Liver (tissue), 9 donors: ENCODE data around the gene RBM33. TPM values are rescaled to one million over a fixed set of nuclear protein-coding genes. Genes with fewer than 3 reads are reported as not detected.

Source experiments
- DNase-seq: peaks from one replicate; pipeline ENCODE4 v3.0.0-alpha.2; 2017; ENCODE audit warnings: low spot score
- H3K27ac ChIP-seq, 2 donors: one replicate each; pipeline ENCODE4 v1.7.0; 2013; ENCODE audit warnings: inconsistent platforms in 2 of 2, low read length in 2 of 2, control low read depth in 1 of 2, low read depth in 1 of 2, mild to moderate bottlenecking in 1 of 2
- H3K27me3 ChIP-seq, 4 donors: one replicate each; pipeline versions ENCODE4 v1.6.1 to v1.7.0; 2013; ENCODE audit warnings: low read length in 3 of 4, inconsistent platforms in 1 of 4, mild to moderate bottlenecking in 1 of 4, moderate library complexity in 1 of 4; ENCODE audit not compliant: control insufficient read depth in 4 of 4, insufficient read depth in 4 of 4
- H3K36me3 ChIP-seq, 4 donors: one replicate each; pipeline versions ENCODE4 v1.6.1 to v1.7.0; 2013; ENCODE audit warnings: low read length in 3 of 4, mild to moderate bottlenecking in 3 of 4, low read depth in 1 of 4, moderate library complexity in 1 of 4; ENCODE audit not compliant: control insufficient read depth in 4 of 4, insufficient read depth in 3 of 4
- H3K4me1 ChIP-seq, 4 donors: one replicate each; pipeline versions ENCODE4 v1.6.1 to v1.7.0; 2013; ENCODE audit warnings: low read length in 3 of 4, mild to moderate bottlenecking in 3 of 4, moderate library complexity in 1 of 4; ENCODE audit not compliant: control insufficient read depth in 4 of 4, insufficient read depth in 4 of 4
- H3K4me3 ChIP-seq, 3 donors: one replicate each; pipeline versions ENCODE4 v1.6.1 to v1.7.0; 2013; ENCODE audit warnings: low read length in 3 of 3, control low read depth in 1 of 3, low read depth in 1 of 3, mild to moderate bottlenecking in 1 of 3
- H3K9ac ChIP-seq, 2 donors: one replicate each; pipeline ENCODE4 v1.7.0; 2013; ENCODE audit warnings: low read length in 2 of 2, mild to moderate bottlenecking in 2 of 2, moderate library complexity in 2 of 2, control low read depth in 1 of 2, low read depth in 1 of 2
- H3K9me3 ChIP-seq, 4 donors: one replicate each; pipeline versions ENCODE4 v1.6.1 to v1.7.0; 2013; ENCODE audit warnings: low read length in 3 of 4; ENCODE audit not compliant: control insufficient read depth in 4 of 4
- ATF3 ChIP-seq: IDR thresholded peaks from 2 replicates; pipeline ENCODE4 v1.6.1; 2016; ENCODE audit warnings: antibody characterized with exemption
- EGR1 ChIP-seq, 2 donors: IDR thresholded peaks; 2 replicates each; pipeline ENCODE4 v1.6.1; 2016 to 2018; ENCODE audit warnings: antibody characterized with exemption in 2 of 2, low read depth in 2 of 2
- FOXA1 ChIP-seq: IDR thresholded peaks from 2 replicates; pipeline ENCODE4 v1.6.1; 2016; ENCODE audit warnings: antibody characterized with exemption
- FOXA2 ChIP-seq: IDR thresholded peaks from 2 replicates; pipeline ENCODE4 v1.6.1; 2016; ENCODE audit warnings: antibody characterized with exemption
- GABPA ChIP-seq, 2 donors: IDR thresholded peaks in 1 of 2; conservative IDR thresholded peaks in 1 of 2; 2 replicates each; pipeline ENCODE4 v1.6.1; 2016; ENCODE audit warnings: antibody characterized with exemption in 2 of 2, mild to moderate bottlenecking in 1 of 2, moderate library complexity in 1 of 2
- RXRA ChIP-seq, 2 donors: IDR thresholded peaks; 2 replicates each; pipeline ENCODE4 v1.6.1; 2017 to 2018; ENCODE audit warnings: antibody characterized with exemption in 2 of 2, mild to moderate bottlenecking in 1 of 2
- SP1 ChIP-seq: IDR thresholded peaks from 2 replicates; pipeline ENCODE4 v1.6.1; 2018; ENCODE audit warnings: antibody characterized with exemption, mild to moderate bottlenecking
- TAF1 ChIP-seq: conservative IDR thresholded peaks from 2 replicates; pipeline ENCODE4 v1.6.1; 2016; ENCODE audit warnings: antibody characterized with exemption, mild to moderate bottlenecking
- WGBS: extraction: QIAGEN DNeasy Blood & Tissue Kit; methylation state at CpG from one replicate; pipeline ENCODE4 v1.1.7; 2013; 5-methylcytosine and 5-hydroxymethylcytosine counted together
- polyA plus RNA-seq, 2 donors: library from polyadenylated mRNA; stranded (reverse) in 1 of 2; unstranded in 1 of 2; fragments of 200-250 nt in 1 of 2; fragments of >200 nt in 1 of 2; fragmentation: Nextera tagmentation in 1 of 2; extraction: Ambion mirVana in 1 of 2; gene quantifications; one replicate each; pipeline versions ENCODE4 v1.2.1 to v1.2.3, GENCODE V29; 2013 to 2015
- total RNA-seq, 2 donors: library from RNA; depleted of rRNA; stranded (reverse); fragments of >200 nt; gene quantifications; one replicate each; pipeline ENCODE4 v1.2.3, GENCODE V29; 2014
- TF ChIP-seq, protein P1 (sequence below): IDR thresholded peaks from 2 replicates; pipeline ENCODE4 v1.6.1; 2016; ENCODE audit warnings: antibody characterized with exemption
- TF ChIP-seq, protein P2 (sequence below): fragments of 150-350 bp; IDR thresholded peaks from 2 replicates; pipeline ENCODE4 v1.5.1; 2017; ENCODE audit warnings: improper control_type of control experiment, low read depth, low read length; ENCODE audit not compliant: missing input control
- TF ChIP-seq, protein P3 (sequence below): IDR thresholded peaks from 2 replicates; pipeline ENCODE4 v1.6.1; 2016; ENCODE audit warnings: antibody characterized with exemption
- TF ChIP-seq, protein P4 (sequence below): IDR thresholded peaks from 2 replicates; pipeline ENCODE4 v1.6.1; 2016; ENCODE audit warnings: antibody characterized with exemption, mild to moderate bottlenecking
- donor health status: healthy.
- donor health status: healthy.
- donor health status: healthy.
- donor health status: healthy.
- donor health status: healthy.

The RBM33 gene
- total and polyA plus RNA-seq, 4 donors = 7.8 to 48.9 (median 28.2) TPM

- Histone ChIP-seq H3K9me3 (peaks cover 0 to 2% (median 0%) of the 10 kb centered on the region in 4 donors), H3K4me3 (no peak overlapping the region), H3K27me3 (no peaks in the 10 kb centered on the region), H3K4me1 (peaks cover 0 to 7% (median under 1%) of the 10 kb centered on the region in 4 donors), H3K9ac (no peak overlapping the region), H3K36me3 (no peaks in the 10 kb centered on the region), H3K27ac (no peak overlapping the region)
- TF ChIP-seq, protein P1, sequence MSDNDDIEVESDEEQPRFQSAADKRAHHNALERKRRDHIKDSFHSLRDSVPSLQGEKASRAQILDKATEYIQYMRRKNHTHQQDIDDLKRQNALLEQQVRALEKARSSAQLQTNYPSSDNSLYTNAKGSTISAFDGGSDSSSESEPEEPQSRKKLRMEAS = no peak
- TF ChIP-seq SP1 (no peak), FOXA1 (no peak)
- DNase-seq = no peak
- WGBS = 92% methylated on average over 4 of the region's 4 CpGs
These were observed 18.9 kb upstream of the RBM33 start for GRCh38 chr7:155625557-155625956.

DNA sequence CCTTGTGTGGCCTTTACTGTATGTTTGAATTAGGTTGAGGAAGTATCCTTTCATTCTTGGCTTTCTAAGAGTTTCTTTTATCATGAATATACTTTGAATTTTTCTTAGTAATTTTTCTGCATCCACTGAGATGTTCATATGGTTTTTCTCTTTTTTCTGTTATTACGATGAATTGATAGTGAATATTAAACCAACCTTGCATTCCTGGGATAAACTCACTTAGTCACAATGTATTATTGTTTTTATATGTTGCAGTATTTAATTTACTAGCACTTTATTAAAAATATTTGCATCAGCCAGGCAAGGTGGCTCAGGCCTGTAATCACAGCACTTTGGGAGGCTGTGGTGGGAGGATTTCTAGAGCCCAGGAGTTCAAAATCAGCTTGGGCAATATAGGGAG lies 15.3 kb upstream of the RBM33 start:
- Histone ChIP-seq H3K9ac (no peak overlapping the region), H3K27ac (no peak overlapping the region), H3K27me3 (no peaks in the 10 kb centered on the region), H3K36me3 (no peaks in the 10 kb centered on the region), H3K9me3 (peaks cover 0 to 2% (median 0%) of the 10 kb centered on the region in 4 donors), H3K4me3 (no peak overlapping the region), H3K4me1 (no peaks in the 10 kb centered on the region)
- TF ChIP-seq, protein P2, sequence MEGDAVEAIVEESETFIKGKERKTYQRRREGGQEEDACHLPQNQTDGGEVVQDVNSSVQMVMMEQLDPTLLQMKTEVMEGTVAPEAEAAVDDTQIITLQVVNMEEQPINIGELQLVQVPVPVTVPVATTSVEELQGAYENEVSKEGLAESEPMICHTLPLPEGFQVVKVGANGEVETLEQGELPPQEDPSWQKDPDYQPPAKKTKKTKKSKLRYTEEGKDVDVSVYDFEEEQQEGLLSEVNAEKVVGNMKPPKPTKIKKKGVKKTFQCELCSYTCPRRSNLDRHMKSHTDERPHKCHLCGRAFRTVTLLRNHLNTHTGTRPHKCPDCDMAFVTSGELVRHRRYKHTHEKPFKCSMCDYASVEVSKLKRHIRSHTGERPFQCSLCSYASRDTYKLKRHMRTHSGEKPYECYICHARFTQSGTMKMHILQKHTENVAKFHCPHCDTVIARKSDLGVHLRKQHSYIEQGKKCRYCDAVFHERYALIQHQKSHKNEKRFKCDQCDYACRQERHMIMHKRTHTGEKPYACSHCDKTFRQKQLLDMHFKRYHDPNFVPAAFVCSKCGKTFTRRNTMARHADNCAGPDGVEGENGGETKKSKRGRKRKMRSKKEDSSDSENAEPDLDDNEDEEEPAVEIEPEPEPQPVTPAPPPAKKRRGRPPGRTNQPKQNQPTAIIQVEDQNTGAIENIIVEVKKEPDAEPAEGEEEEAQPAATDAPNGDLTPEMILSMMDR = no peak
- TF ChIP-seq, protein P3, sequence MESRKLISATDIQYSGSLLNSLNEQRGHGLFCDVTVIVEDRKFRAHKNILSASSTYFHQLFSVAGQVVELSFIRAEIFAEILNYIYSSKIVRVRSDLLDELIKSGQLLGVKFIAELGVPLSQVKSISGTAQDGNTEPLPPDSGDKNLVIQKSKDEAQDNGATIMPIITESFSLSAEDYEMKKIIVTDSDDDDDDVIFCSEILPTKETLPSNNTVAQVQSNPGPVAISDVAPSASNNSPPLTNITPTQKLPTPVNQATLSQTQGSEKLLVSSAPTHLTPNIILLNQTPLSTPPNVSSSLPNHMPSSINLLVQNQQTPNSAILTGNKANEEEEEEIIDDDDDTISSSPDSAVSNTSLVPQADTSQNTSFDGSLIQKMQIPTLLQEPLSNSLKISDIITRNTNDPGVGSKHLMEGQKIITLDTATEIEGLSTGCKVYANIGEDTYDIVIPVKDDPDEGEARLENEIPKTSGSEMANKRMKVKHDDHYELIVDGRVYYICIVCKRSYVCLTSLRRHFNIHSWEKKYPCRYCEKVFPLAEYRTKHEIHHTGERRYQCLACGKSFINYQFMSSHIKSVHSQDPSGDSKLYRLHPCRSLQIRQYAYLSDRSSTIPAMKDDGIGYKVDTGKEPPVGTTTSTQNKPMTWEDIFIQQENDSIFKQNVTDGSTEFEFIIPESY = no peak
- TF ChIP-seq EGR1 (IDR thresholded peaks at IDR 0.05; ENCODE audit: low read depth in 2 of 2) (no peak), ATF3 (no peak), RXRA (IDR thresholded peaks at IDR 0.05) (no peak), FOXA1 (no peak), SP1 (no peak), FOXA2 (no peak), TAF1 (no peak), GABPA (IDR thresholded peaks at IDR 0.05 in 1 of 2, conservative IDR thresholded peaks at IDR 0.05 in 1 of 2) (no peak)
- TF ChIP-seq, protein P4, sequence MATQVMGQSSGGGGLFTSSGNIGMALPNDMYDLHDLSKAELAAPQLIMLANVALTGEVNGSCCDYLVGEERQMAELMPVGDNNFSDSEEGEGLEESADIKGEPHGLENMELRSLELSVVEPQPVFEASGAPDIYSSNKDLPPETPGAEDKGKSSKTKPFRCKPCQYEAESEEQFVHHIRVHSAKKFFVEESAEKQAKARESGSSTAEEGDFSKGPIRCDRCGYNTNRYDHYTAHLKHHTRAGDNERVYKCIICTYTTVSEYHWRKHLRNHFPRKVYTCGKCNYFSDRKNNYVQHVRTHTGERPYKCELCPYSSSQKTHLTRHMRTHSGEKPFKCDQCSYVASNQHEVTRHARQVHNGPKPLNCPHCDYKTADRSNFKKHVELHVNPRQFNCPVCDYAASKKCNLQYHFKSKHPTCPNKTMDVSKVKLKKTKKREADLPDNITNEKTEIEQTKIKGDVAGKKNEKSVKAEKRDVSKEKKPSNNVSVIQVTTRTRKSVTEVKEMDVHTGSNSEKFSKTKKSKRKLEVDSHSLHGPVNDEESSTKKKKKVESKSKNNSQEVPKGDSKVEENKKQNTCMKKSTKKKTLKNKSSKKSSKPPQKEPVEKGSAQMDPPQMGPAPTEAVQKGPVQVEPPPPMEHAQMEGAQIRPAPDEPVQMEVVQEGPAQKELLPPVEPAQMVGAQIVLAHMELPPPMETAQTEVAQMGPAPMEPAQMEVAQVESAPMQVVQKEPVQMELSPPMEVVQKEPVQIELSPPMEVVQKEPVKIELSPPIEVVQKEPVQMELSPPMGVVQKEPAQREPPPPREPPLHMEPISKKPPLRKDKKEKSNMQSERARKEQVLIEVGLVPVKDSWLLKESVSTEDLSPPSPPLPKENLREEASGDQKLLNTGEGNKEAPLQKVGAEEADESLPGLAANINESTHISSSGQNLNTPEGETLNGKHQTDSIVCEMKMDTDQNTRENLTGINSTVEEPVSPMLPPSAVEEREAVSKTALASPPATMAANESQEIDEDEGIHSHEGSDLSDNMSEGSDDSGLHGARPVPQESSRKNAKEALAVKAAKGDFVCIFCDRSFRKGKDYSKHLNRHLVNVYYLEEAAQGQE = no peak
- TF ChIP-seq, protein P1 = no peak
- no peak for DNase-seq
- 98% methylated on average over 1 of the region's 1 CpG for WGBS
